Osteoblast (primary cell): Measurements from ENCODE around the gene GGACT. TPM values are rescaled to one million over a fixed set of nuclear protein-coding genes. Genes with fewer than 3 reads are reported as not detected.

ENCODE experiments used
- DNase-seq: peaks from one replicate; pipeline ENCODE4 v3.0.0; 2011; ENCODE audit warnings: low spot score, mixed read lengths; ENCODE audit not compliant: insufficient read length; ENCODE audit errors: missing footprints
- H2AFZ ChIP-seq: 2 replicates; pipeline ENCODE4 v1.6.0; 2011; ENCODE audit warnings: mild to moderate bottlenecking, low read length
- H3K27ac ChIP-seq: 2 replicates; pipeline ENCODE4 v1.5.1; 2011; ENCODE audit warnings: mild to moderate bottlenecking, low read depth, low read length, moderate library complexity
- H3K27me3 ChIP-seq: 2 replicates; pipeline ENCODE4 v1.6.0; 2012; ENCODE audit warnings: mild to moderate bottlenecking, control low read depth, inconsistent platforms, low read length, moderate library complexity; ENCODE audit not compliant: insufficient read depth
- H3K36me3 ChIP-seq: 2 replicates; pipeline ENCODE4 v1.5.1; 2011; ENCODE audit warnings: mild to moderate bottlenecking, low read length, control low read depth, moderate library complexity; ENCODE audit not compliant: insufficient read depth
- H3K4me1 ChIP-seq: 2 replicates; pipeline ENCODE4 v1.5.1; 2011; ENCODE audit warnings: mild to moderate bottlenecking, low read length, control low read depth, moderate library complexity; ENCODE audit not compliant: insufficient read depth
- H3K4me2 ChIP-seq: 2 replicates; pipeline ENCODE4 v1.6.0; 2011; ENCODE audit warnings: mild to moderate bottlenecking, low read length; ENCODE audit not compliant: insufficient read depth
- H3K4me3 ChIP-seq: fragments of 200-600 bp; sonication (generic); 3 replicates; pipeline ENCODE4 v1.5.1; 2012; ENCODE audit warnings: mild to moderate bottlenecking, low read length, inconsistent platforms; ENCODE audit not compliant: insufficient read depth
- H3K79me2 ChIP-seq: 2 replicates; pipeline ENCODE4 v1.6.0; 2012; ENCODE audit warnings: mild to moderate bottlenecking, low read length, control low read depth, inconsistent platforms; ENCODE audit not compliant: insufficient read depth
- H3K9me3 ChIP-seq: 2 replicates; pipeline ENCODE4 v1.5.1; 2011; ENCODE audit warnings: low read depth, low read length, control low read depth
- H4K20me1 ChIP-seq: 2 replicates; pipeline ENCODE4 v1.6.0; 2012; ENCODE audit warnings: mild to moderate bottlenecking, low read length, control low read depth; ENCODE audit not compliant: insufficient read depth
- CTCF ChIP-seq: IDR thresholded peaks from 2 replicates; pipeline ENCODE4 v1.5.1; 2011; ENCODE audit warnings: mild to moderate bottlenecking, low read depth, low read length, moderate library complexity; ENCODE audit errors: extremely low read depth
- total RNA-seq: library from RNA; depleted of rRNA; stranded (reverse); fragments of >200 nt; gene quantifications from 2 replicates; pipeline ENCODE4 v1.2.3, GENCODE V29; 2012

GGACT gene
- total RNA-seq, 1 donor, result 7.6 TPM

- no peak for DNase-seq
- no peak overlapping the region for H3K4me3 ChIP-seq
- H3K9me3 ChIP-seq, result no peaks in the 10 kb centered on the region
- H2AFZ ChIP-seq, result no peak overlapping the region
- H3K27me3 ChIP-seq, result no peaks in the 10 kb centered on the region
- no peak overlapping the region for H3K27ac ChIP-seq
- H3K79me2 ChIP-seq, result no peaks in the 10 kb centered on the region
- peaks cover 8% of the 10 kb centered on the region for H4K20me1 ChIP-seq
- no peaks in the 10 kb centered on the region for H3K36me3 ChIP-seq
- H3K4me2 ChIP-seq, result no peak overlapping the region
- H3K4me1 ChIP-seq, result peaks cover 1% of the 10 kb centered on the region
- no peak for TF ChIP-seq CTCF
Observed at GRCh38 chr13:100561599-100562204, 26.9 kb downstream of the GGACT start.

GRCh38 chr13:100561158-100561499 is 27.5 kb downstream of the GGACT start:
- Histone ChIP-seq H3K27me3 (no peaks in the 10 kb centered on the region), H3K36me3 (no peaks in the 10 kb centered on the region), H3K4me1 (no peaks in the 10 kb centered on the region), H3K4me2 (no peak overlapping the region), H3K4me3 (no peak overlapping the region), H3K79me2 (no peaks in the 10 kb centered on the region), H4K20me1 (peaks cover 8% of the 10 kb centered on the region), H2AFZ (no peak overlapping the region), H3K9me3 (no peaks in the 10 kb centered on the region), H3K27ac (no peak overlapping the region)
- DNase-seq, result no peak
- no peak for TF ChIP-seq CTCF

- Histone ChIP-seq H3K4me2 (no peak overlapping the region), H3K36me3 (no peaks in the 10 kb centered on the region), H3K4me3 (no peak overlapping the region), H4K20me1 (peaks cover 8% of the 10 kb centered on the region), H2AFZ (no peak overlapping the region), H3K27me3 (no peaks in the 10 kb centered on the region), H3K79me2 (no peaks in the 10 kb centered on the region), H3K27ac (no peak overlapping the region), H3K4me1 (no peaks in the 10 kb centered on the region), H3K9me3 (no peaks in the 10 kb centered on the region)
- no peak for DNase-seq
- no peak for TF ChIP-seq CTCF
Observed at GRCh38 chr13:100560498-100561157, 28.0 kb downstream of the GGACT start.

GRCh38 chr13:100559886-100560285 is 28.7 kb downstream of the GGACT start:
- Histone ChIP-seq H3K4me2 (no peak overlapping the region), H3K4me1 (no peaks in the 10 kb centered on the region), H4K20me1 (peaks cover 8% of the 10 kb centered on the region), H2AFZ (no peak overlapping the region), H3K79me2 (no peaks in the 10 kb centered on the region), H3K9me3 (no peaks in the 10 kb centered on the region), H3K27me3 (no peaks in the 10 kb centered on the region), H3K36me3 (no peaks in the 10 kb centered on the region), H3K4me3 (no peak overlapping the region), H3K27ac (no peak overlapping the region)
- DNase-seq, result peak; percentile 48
- TF ChIP-seq CTCF, result no peak
